Thyroid gland (tissue), 4 donors: ENCODE data around the gene SMYD1.

ENCODE experiments used
- POLR2A ChIP-seq, 2 donors: fragments of 450-650 bp; IDR thresholded peaks; one replicate each; pipeline ENCODE4 v1.6.1; 2017; ENCODE audit warnings: antibody characterized with exemption in 2 of 2, mild to moderate bottlenecking in 2 of 2, moderate library complexity in 1 of 2
- TF ChIP-seq, protein P1 (sequence below), 6 experiments: fragments of 200-600 bp in 3 of 6; fragments of 450-650 bp in 3 of 6; sonication (generic) in 3 of 6; IDR thresholded peaks; one replicate each; pipeline ENCODE4 v1.5.1; 2016 to 2019; ENCODE audit warnings: antibody characterized with exemption in 6 of 6, mild to moderate bottlenecking in 2 of 6, inconsistent platforms in 1 of 6, moderate library complexity in 1 of 6

GRCh38 chr2:88067598-88067997 lies at the start of gene SMYD1:
- TF ChIP-seq, protein P1, sequence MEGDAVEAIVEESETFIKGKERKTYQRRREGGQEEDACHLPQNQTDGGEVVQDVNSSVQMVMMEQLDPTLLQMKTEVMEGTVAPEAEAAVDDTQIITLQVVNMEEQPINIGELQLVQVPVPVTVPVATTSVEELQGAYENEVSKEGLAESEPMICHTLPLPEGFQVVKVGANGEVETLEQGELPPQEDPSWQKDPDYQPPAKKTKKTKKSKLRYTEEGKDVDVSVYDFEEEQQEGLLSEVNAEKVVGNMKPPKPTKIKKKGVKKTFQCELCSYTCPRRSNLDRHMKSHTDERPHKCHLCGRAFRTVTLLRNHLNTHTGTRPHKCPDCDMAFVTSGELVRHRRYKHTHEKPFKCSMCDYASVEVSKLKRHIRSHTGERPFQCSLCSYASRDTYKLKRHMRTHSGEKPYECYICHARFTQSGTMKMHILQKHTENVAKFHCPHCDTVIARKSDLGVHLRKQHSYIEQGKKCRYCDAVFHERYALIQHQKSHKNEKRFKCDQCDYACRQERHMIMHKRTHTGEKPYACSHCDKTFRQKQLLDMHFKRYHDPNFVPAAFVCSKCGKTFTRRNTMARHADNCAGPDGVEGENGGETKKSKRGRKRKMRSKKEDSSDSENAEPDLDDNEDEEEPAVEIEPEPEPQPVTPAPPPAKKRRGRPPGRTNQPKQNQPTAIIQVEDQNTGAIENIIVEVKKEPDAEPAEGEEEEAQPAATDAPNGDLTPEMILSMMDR (IDR thresholded peaks at IDR 0.05) = no peak
- TF ChIP-seq POLR2A (IDR thresholded peaks at IDR 0.05) = no peak
